PC-3 (cell line): Measurements from ENCODE around the gene PER2. TPM values are rescaled to one million over a fixed set of nuclear protein-coding genes. Genes with fewer than 3 reads are reported as not detected.

Source experiments
- ATAC-seq: fragments of 200-7000 bp; cut with Tn5 transposase; 2 replicates; pipeline ENCODE4 v1.9.1; 2020; ENCODE audit warnings: mild to moderate bottlenecking, moderate library complexity
- BruUV-seq: library from RNA; stranded (reverse); fragments of 400-500 nt; replicated peaks from 2 replicates; lab custom pipeline; 2021; lab: Mats Ljungman, UMichigan
- CTCF ChIA-PET: fragments of 300-600 bp; sonication (Branson Sonifier 250); formaldehyde crosslinking; loops from one replicate; lab custom pipeline; 2022; ENCODE audit warnings: antibody characterized with exemption; lab: Charles Lee
- POLR2A ChIA-PET: fragments of 300-600 bp; sonication (Branson Sonifier 250); formaldehyde crosslinking; loops from one replicate; lab custom pipeline; 2022; ENCODE audit warnings: antibody characterized with exemption; ENCODE audit not compliant: unreplicated experiment; lab: Charles Lee
- DNase-seq: peaks from one replicate; pipeline ENCODE4 v3.0.0-alpha.2; 2015
- H2AFZ ChIP-seq: fragments of 300-600 bp; sonication (generic); 2 replicates; pipeline ENCODE4 v1.6.0; 2016; ENCODE audit warnings: antibody characterized with exemption, low read length
- H3F3A ChIP-seq: fragments of 300-600 bp; sonication (generic); one replicate; pipeline ENCODE4 v1.6.0; 2017; ENCODE audit warnings: antibody characterized with exemption, low read length, control low read depth, mild to moderate bottlenecking; ENCODE audit not compliant: unreplicated experiment
- H3K27ac ChIP-seq: fragments of 300-600 bp; sonication (generic); 2 replicates; pipeline ENCODE4 v1.5.1; 2016; ENCODE audit warnings: mild to moderate bottlenecking, low read length
- H3K27me3 ChIP-seq: fragments of 300-600 bp; sonication (generic); 2 replicates; pipeline ENCODE4 v1.6.1; 2016; ENCODE audit warnings: low read length, mixed read lengths
- H3K36me3 ChIP-seq: fragments of 300-600 bp; sonication (generic); 2 replicates; pipeline ENCODE4 v1.6.1; 2016; ENCODE audit warnings: low read depth, mixed run types, low read length, mixed read lengths
- H3K4me1 ChIP-seq: fragments of 300-600 bp; sonication (generic); 2 replicates; pipeline ENCODE4 v1.5.1; 2016; ENCODE audit warnings: low read length; ENCODE audit not compliant: insufficient read depth
- H3K4me2 ChIP-seq: fragments of 300-600 bp; sonication (generic); 2 replicates; pipeline ENCODE4 v1.6.0; 2016; ENCODE audit warnings: low read length
- H3K4me3 ChIP-seq: fragments of 300-600 bp; sonication (generic); 2 replicates; pipeline ENCODE4 v1.5.1; 2016; ENCODE audit warnings: mild to moderate bottlenecking, low read length, mixed read lengths
- H3K79me2 ChIP-seq: fragments of 300-600 bp; sonication (generic); 2 replicates; pipeline ENCODE4 v1.6.1; 2017; ENCODE audit warnings: low read length, mixed read lengths
- H3K9ac ChIP-seq: fragments of 300-600 bp; sonication (generic); 2 replicates; pipeline ENCODE4 v1.6.0; 2016; ENCODE audit warnings: mild to moderate bottlenecking, low read length
- H3K9me2 ChIP-seq: fragments of 300-600 bp; sonication (generic); replicated peaks from 2 replicates; pipeline ENCODE4 v1.6.1; 2016; ENCODE audit warnings: mixed run types, low read length, mixed read lengths
- H3K9me3 ChIP-seq: fragments of 300-600 bp; sonication (generic); 2 replicates; pipeline ENCODE4 v1.6.1; 2016; ENCODE audit warnings: low read length, mixed read lengths
- H4K20me1 ChIP-seq: fragments of 300-600 bp; sonication (generic); 2 replicates; pipeline ENCODE4 v1.6.1; 2016; ENCODE audit warnings: low read length, mixed read lengths
- EZH2 ChIP-seq: fragments of 300-600 bp; sonication (generic); IDR thresholded peaks from one replicate; pipeline ENCODE4 v1.6.1; 2017; ENCODE audit warnings: antibody characterized with exemption, mild to moderate bottlenecking, low read length; ENCODE audit not compliant: unreplicated experiment
- EZH2phosphoT487 ChIP-seq: fragments of 300-600 bp; sonication (generic); IDR thresholded peaks from 2 replicates; pipeline ENCODE4 v1.6.1; 2018; ENCODE audit warnings: mild to moderate bottlenecking, antibody characterized with exemption, low read length, borderline replicate concordance
- intact Hi-C: fragments of 100-400 bp; cut with micrococcal nuclease; formaldehyde crosslinking; loops from 2 replicates; pipeline ENCODE4 v1.9.0; 2023
- total RNA-seq: library from RNA; depleted of rRNA; stranded (reverse); fragments of >200 nt; gene quantifications from 2 replicates; pipeline ENCODE4 v1.2.3, GENCODE V29; 2014
- TF ChIP-seq, protein P1 (sequence below): fragments of 300-600 bp; sonication (generic); conservative IDR thresholded peaks from 2 replicates; pipeline ENCODE4 v1.5.1; 2017; ENCODE audit warnings: antibody characterized with exemption, low read depth, mild to moderate bottlenecking, low read length

The PER2 gene
- total RNA-seq, 1 experiment from 2014 or later = 8.6 TPM

DNA sequence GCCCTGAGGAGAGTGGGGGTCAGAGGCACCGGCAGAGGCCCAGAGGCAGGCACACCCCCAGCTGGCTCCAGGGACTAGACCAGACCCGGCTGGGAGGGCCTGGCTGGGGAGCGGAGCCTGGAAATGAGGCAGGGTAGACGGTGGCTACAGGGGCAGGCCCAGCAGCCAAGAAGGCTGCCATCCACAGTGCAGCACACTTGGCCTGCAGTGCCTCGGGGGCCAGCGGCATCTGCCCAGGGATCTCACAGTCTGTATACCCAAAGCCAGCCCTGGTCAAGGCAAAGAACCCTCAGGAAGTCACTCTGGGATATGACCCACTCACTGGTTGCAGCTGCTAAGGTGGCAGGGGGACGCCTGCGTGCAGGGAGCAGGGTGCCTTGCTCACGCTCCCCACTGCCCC lies 17.8 kb downstream of the PER2 start:
- Histone ChIP-seq H3K79me2 (no peaks in the 10 kb centered on the region), H3K9me2 (no peaks in the 10 kb centered on the region), H3K27ac (no peak overlapping the region), H3K4me3 (no peak overlapping the region), H3K36me3 (peaks cover 2% of the 10 kb centered on the region; the same call in 1 of the 2 replicates), H3K9me3 (no peaks in the 10 kb centered on the region), H3K27me3 (no peaks in the 10 kb centered on the region), H3K4me1 (peaks cover 7% of the 10 kb centered on the region; the same call in 1 of the 2 replicates), H3K9ac (no peak overlapping the region), H4K20me1 (no peaks in the 10 kb centered on the region), H3F3A (no peaks in the 10 kb centered on the region), H3K4me2 (no peak overlapping the region), H2AFZ (no peak overlapping the region)
- DNase-seq (no peak), ATAC-seq (no peak)
- intact Hi-C loops = no loop called here
- TF ChIP-seq EZH2phosphoT487 = no peak
- TF ChIP-seq, protein P1, sequence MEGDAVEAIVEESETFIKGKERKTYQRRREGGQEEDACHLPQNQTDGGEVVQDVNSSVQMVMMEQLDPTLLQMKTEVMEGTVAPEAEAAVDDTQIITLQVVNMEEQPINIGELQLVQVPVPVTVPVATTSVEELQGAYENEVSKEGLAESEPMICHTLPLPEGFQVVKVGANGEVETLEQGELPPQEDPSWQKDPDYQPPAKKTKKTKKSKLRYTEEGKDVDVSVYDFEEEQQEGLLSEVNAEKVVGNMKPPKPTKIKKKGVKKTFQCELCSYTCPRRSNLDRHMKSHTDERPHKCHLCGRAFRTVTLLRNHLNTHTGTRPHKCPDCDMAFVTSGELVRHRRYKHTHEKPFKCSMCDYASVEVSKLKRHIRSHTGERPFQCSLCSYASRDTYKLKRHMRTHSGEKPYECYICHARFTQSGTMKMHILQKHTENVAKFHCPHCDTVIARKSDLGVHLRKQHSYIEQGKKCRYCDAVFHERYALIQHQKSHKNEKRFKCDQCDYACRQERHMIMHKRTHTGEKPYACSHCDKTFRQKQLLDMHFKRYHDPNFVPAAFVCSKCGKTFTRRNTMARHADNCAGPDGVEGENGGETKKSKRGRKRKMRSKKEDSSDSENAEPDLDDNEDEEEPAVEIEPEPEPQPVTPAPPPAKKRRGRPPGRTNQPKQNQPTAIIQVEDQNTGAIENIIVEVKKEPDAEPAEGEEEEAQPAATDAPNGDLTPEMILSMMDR = no peak
- POLR2A ChIA-PET = interaction anchor here (0.6 kb wide), 1 partner anchor 18 kb away, joined by 4 read pairs; the partner anchor contains the start of gene PER2
- CTCF ChIA-PET = no interaction called here
- no TSS peak for BruUV-seq

DNA sequence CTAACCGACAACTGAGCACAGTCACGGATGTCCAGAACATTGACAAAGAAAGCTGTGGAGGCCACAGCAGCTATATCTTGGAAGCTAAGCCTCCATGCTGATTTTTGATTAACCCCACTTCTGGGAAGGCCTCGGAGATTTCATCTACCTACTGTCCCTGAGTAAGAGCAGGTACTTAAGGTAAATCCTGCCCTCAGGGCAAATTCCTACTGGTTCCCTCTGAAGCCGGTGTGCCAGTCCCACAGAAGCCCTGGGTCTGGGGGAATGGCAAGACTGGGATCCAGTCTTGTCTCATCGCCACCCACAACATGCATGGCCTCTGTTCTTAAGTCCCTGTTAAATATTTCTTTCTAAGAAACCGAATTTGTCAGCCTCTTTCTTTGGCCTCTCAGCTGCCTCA lies 18.7 kb downstream of the PER2 start:
- no peaks in the 10 kb centered on the region for H3K27me3 ChIP-seq
- no peak overlapping the region for H2AFZ ChIP-seq
- H3K4me3 ChIP-seq = no peak overlapping the region
- H4K20me1 ChIP-seq = no peaks in the 10 kb centered on the region
- ATAC-seq = no peak
- TF ChIP-seq, protein P1 = no peak
- TF ChIP-seq EZH2 = no peak
- TF ChIP-seq EZH2phosphoT487 = no peak
- no TSS peak for BruUV-seq
- H3K36me3 ChIP-seq = peaks cover 4% of the 10 kb centered on the region
- no peaks in the 10 kb centered on the region for H3F3A ChIP-seq
- no peak overlapping the region for H3K27ac ChIP-seq
- DNase-seq = no peak
- H3K9ac ChIP-seq = no peak overlapping the region
- H3K79me2 ChIP-seq = no peaks in the 10 kb centered on the region
- ChIA-PET CTCF (no interaction called here), POLR2A (no interaction called here)
- H3K4me1 ChIP-seq = peaks cover 7% of the 10 kb centered on the region; the same call in 1 of the 2 replicates
- H3K9me2 ChIP-seq = no peaks in the 10 kb centered on the region
- H3K9me3 ChIP-seq = no peaks in the 10 kb centered on the region
- H3K4me2 ChIP-seq = no peak overlapping the region
- intact Hi-C loops = no loop called here

DNA sequence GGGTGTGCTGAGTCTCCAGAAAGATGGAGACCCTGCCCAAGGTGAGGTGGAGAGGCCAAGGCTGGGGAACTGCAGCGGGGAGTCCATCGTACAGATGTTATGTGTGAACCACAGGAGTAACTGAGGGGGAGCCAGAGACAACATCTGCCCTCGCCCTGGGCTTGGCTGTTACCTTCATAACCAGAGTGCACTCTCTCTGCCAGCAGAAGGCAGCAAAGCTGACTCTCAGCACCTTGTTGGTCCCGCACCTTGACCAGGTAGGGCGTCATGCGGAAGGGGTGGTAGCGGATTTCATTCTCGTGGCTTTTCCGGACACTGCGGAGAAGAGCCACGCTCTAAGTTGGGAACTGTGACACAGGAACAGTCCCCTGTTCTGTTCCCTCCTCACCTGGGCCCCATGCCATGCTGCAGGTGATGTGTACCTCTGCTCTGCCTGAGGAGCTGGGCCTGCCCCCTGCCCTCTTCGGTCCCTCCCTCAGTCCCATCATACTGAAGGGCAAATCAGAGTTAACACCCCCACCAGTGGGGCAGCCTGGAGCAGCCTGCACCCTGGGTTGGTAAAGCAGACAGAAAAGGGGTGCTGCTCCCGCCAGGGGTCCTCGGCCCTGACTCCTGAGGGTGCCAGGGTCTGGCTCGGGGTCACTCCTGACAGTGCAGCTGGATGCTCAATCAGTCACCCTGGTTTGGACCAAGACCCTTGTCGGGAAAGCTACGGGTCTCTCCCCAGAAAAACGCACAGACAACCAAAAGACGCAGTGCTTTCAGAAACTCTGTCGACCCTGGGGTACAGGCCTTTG lies 20.3 kb downstream of the PER2 start:
- H3K4me1 ChIP-seq = peaks cover 7% of the 10 kb centered on the region; the same call in 1 of the 2 replicates
- POLR2A ChIA-PET = no interaction called here
- CTCF ChIA-PET = no interaction called here
- peaks cover 7% of the 10 kb centered on the region for H3K36me3 ChIP-seq
- no peaks in the 10 kb centered on the region for H3F3A ChIP-seq
- no peak for DNase-seq
- TF ChIP-seq EZH2 = no peak
- no peak for TF ChIP-seq EZH2phosphoT487
- TF ChIP-seq, protein P1 = peak; percentile 28; the same call in 1 of the 2 replicates
- no peak overlapping the region for H3K9ac ChIP-seq
- no peak overlapping the region for H3K27ac ChIP-seq
- H3K9me2 ChIP-seq = no peaks in the 10 kb centered on the region
- ATAC-seq = no peak
- H3K79me2 ChIP-seq = no peaks in the 10 kb centered on the region
- H4K20me1 ChIP-seq = no peaks in the 10 kb centered on the region
- H3K4me2 ChIP-seq = no peak overlapping the region
- H3K4me3 ChIP-seq = no peak overlapping the region
- intact Hi-C loops = no loop called here
- H3K9me3 ChIP-seq = no peaks in the 10 kb centered on the region
- H2AFZ ChIP-seq = no peak overlapping the region
- no peaks in the 10 kb centered on the region for H3K27me3 ChIP-seq
- no TSS peak for BruUV-seq
